Measurements from ENCODE around the gene SULF2.

DNA sequence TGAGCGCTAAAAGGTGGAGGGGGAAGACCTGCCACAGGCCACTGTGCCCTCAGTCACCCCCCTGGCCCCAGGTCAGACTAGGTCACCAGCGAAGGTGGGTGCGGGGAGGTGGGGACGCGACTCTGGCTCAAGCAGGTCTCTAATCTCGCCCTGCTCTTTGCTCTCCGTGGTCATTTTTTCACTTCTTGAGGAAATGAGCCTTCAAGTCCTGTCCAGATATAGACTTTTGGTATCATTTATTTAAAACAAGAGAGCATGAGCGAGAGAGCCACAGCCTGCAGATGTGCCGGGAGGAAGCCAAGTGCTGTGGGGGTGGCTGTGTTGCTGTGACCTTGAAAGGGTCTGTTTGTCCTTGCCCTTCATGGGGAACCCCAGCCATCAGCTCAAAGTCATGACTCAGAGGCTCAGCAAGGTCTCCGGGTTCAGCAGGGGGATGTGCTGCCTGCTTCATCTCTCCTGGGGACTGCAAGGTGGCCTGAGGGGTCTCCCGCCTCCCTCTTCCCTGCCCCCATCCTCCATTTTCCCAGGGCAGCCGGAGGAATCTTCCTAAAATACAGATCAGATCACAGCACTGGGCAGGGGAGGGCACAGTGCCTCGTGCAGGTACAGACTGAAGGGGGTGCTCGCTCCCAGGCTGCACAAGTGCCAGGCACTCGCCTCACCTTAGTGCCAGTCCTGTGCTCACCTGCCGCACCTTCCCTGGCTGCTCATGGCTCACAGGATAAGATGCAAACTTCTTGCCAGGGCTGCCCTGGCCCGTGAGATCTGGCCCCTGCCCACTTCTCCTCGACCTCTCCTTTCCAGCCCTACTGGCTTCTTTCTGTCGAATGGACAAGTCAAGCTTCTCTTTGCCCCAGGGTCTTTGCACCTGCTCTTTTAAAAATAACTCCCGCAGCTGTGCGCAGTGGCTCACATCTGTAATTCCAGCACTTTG, 26.5 kb downstream of the SULF2 start:
- TF ChIP-seq, protein P1, sequence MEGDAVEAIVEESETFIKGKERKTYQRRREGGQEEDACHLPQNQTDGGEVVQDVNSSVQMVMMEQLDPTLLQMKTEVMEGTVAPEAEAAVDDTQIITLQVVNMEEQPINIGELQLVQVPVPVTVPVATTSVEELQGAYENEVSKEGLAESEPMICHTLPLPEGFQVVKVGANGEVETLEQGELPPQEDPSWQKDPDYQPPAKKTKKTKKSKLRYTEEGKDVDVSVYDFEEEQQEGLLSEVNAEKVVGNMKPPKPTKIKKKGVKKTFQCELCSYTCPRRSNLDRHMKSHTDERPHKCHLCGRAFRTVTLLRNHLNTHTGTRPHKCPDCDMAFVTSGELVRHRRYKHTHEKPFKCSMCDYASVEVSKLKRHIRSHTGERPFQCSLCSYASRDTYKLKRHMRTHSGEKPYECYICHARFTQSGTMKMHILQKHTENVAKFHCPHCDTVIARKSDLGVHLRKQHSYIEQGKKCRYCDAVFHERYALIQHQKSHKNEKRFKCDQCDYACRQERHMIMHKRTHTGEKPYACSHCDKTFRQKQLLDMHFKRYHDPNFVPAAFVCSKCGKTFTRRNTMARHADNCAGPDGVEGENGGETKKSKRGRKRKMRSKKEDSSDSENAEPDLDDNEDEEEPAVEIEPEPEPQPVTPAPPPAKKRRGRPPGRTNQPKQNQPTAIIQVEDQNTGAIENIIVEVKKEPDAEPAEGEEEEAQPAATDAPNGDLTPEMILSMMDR (IDR thresholded peaks at IDR 0.05): no peak
- TF ChIP-seq EZH2phosphoT487 (IDR thresholded peaks at IDR 0.05) (no peak), EZH2 (IDR thresholded peaks at IDR 0.05) (no peak)
